ENCODE results near the gene OR6J1.

- TF ChIP-seq POLR2AphosphoS5 (IDR thresholded peaks at IDR 0.05) (no peak), CTCF (IDR thresholded peaks at IDR 0.05 in 8 of 11, conservative IDR thresholded peaks at IDR 0.05 in 3 of 11) (no peak)
Measured at GRCh38 chr14:22622255-22622654, 21.9 kb downstream of the OR6J1 start.

Measured in spleen (tissue), 7 donors.